ENCODE measurements around the gene AKR1C8. TPM values are rescaled to one million over a fixed set of nuclear protein-coding genes. Genes with fewer than 3 reads are reported as not detected.

Gene AKR1C8
- total RNA-seq, result not detected in 2 replicates

DNA sequence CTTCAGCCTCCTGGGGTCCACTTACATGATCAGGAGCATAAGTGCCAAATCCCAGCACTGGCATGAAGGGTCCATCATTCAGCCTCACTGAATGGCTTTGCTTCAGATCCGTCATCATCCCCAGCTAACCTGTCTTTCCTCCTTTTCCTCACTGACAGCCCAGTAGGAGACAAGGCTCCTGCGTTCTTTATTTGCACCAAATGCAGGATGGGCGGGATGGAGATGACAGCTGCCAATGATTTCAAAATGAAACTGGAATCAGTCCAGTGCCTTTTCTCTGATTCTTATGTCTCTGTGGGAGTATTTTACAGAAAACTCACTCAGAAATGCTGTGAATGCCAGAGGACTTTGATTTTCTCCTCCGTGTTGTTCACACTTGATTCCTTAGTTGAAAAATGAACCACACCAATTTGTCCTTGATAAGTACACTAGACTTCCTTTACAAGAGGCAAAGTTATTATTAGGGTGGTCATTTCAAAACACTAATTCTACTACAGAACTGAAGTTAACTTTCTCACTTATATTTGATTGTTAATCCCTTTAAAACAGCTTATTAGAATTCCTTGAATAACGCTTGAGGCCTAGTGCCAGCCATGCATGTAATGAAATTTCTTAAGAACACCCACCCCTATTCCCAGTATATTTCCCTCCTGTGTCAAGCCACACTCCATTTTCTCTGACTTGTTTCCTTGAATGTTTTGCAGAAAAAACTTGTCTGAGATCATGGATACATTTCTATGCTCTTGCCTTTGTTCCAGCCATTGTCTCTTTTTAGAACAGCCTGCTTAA lies at the start of gene AKR1C8:
Gene AKR1C8, minus strand, starts transcription at position 164 of the 789 bp plus-strand sequence. Its CDS starts 46 bp downstream, at position 118.

DNA sequence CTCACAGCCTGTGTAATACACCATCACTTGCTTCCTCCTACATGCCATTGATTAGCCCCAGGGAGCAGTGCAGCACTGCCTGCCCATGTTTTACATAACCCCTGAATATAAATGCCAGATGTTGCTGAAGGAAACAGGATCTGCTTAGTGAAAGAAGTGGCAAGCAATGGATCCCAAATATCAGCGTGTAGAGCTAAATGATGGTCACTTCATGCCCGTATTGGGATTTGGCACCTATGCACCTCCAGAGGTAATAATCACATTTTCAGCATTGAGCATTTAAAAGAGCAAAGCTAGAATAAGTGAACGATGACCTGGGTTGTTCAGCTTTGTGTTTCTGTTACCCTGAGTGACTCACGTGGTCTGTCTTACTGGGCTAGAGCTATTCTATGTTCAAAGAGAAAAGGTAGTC lies 11.8 kb upstream of the AKR1C8 start, which contains the start of gene AKR1C4:
Gene AKR1C4, plus strand, starts transcription at position 136 of the 412 bp plus-strand sequence. Its CDS starts 31 bp downstream, at position 167.

Other genes starting within 250 kb of the AKR1C8 start
- gene AKR1C1, start 221.7 kb downstream of the AKR1C8 start, total RNA-seq, result 0.79 and 1.3 TPM in 2 replicates
- 0.39 and 0.65 TPM in 2 replicates for gene AKR1C2, start 181.3 kb downstream of the AKR1C8 start, total RNA-seq
- gene AKR1C3, start 90.7 kb downstream of the AKR1C8 start, total RNA-seq, result 0.39 TPM in 1 of 2 replicates, not detected in the other
- not detected in 2 replicates for gene AKR1C4, start 11.7 kb upstream of the AKR1C8 start, total RNA-seq
- gene UCN3, start 179.8 kb upstream of the AKR1C8 start, total RNA-seq, result not detected in 2 replicates
- gene TUBAL3, start 219.7 kb upstream of the AKR1C8 start, total RNA-seq, result not detected in 2 replicates
- 42.8 and 44.8 TPM in 2 replicates for gene NET1, start 227.4 kb upstream of the AKR1C8 start, total RNA-seq

Data from placental epithelial cell (primary cell).